IMR-90 (cell line): Measurements from ENCODE around the gene MRPS26.

ENCODE experiments used
- BHLHE40 ChIP-seq: fragments of 150-350 bp; IDR thresholded peaks from 2 replicates; pipeline ENCODE4 v1.6.1; 2016; ENCODE audit warnings: mild to moderate bottlenecking, low read depth, low read length
- MAFK ChIP-seq: IDR thresholded peaks from 2 replicates; pipeline ENCODE4 v1.6.1; 2012; ENCODE audit warnings: low read depth, low read length, improper control_type of control experiment
- POLR2A ChIP-seq: IDR thresholded peaks from 2 replicates; pipeline ENCODE4 v1.6.1; 2012; ENCODE audit warnings: mild to moderate bottlenecking, low read depth, low read length
- RAD21 ChIP-seq: IDR thresholded peaks from 2 replicates; pipeline ENCODE4 v1.6.1; 2012; ENCODE audit warnings: low read length, improper control_type of control experiment
- TF ChIP-seq, protein P1 (sequence below): fragments of 150-350 bp; IDR thresholded peaks from 2 replicates; pipeline ENCODE4 v1.6.1; 2017; ENCODE audit warnings: mild to moderate bottlenecking, antibody characterized with exemption, low read length, low read depth
- TF ChIP-seq, protein P2 (sequence below): conservative IDR thresholded peaks from 2 replicates; pipeline ENCODE4 v1.5.1; 2012; ENCODE audit warnings: mild to moderate bottlenecking, low read depth, low read length, improper control_type of control experiment

DNA sequence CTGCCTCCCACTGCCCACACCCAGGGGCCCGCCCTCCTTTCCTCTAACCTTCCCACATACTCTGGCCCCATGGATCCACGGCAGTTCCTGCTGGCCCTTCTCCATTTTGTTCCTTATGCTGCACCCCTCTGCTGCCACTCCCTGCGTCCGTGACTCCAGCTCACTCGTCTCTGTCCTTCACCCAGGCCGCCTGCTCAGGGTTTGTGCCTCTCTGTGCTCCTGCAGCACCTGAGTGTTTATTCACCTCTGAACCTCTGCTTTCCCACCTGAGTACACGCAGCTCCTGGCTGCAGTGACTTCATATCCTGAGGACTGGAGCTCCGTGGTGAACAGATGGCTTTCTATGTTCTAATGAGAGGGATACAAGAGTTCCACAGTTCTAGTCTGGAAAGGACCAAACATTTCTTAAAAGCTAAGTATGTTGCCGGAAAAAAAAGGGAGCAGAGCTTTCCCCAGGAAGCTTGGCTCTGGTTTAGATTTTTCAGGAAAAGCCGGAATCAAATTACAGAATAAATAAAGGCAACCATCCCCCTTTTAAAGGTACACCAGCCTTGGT is 3.9 kb upstream of the MRPS26 start:
- no peak for TF ChIP-seq POLR2A
- TF ChIP-seq, protein P1, sequence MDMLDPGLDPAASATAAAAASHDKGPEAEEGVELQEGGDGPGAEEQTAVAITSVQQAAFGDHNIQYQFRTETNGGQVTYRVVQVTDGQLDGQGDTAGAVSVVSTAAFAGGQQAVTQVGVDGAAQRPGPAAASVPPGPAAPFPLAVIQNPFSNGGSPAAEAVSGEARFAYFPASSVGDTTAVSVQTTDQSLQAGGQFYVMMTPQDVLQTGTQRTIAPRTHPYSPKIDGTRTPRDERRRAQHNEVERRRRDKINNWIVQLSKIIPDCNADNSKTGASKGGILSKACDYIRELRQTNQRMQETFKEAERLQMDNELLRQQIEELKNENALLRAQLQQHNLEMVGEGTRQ: no peak
- no peak for TF ChIP-seq RAD21
- TF ChIP-seq, protein P2, sequence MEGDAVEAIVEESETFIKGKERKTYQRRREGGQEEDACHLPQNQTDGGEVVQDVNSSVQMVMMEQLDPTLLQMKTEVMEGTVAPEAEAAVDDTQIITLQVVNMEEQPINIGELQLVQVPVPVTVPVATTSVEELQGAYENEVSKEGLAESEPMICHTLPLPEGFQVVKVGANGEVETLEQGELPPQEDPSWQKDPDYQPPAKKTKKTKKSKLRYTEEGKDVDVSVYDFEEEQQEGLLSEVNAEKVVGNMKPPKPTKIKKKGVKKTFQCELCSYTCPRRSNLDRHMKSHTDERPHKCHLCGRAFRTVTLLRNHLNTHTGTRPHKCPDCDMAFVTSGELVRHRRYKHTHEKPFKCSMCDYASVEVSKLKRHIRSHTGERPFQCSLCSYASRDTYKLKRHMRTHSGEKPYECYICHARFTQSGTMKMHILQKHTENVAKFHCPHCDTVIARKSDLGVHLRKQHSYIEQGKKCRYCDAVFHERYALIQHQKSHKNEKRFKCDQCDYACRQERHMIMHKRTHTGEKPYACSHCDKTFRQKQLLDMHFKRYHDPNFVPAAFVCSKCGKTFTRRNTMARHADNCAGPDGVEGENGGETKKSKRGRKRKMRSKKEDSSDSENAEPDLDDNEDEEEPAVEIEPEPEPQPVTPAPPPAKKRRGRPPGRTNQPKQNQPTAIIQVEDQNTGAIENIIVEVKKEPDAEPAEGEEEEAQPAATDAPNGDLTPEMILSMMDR: no peak
- TF ChIP-seq BHLHE40: no peak
- TF ChIP-seq MAFK: no peak
